Epithelial cell of proximal tubule (primary cell): ENCODE measurements around the gene PAPOLB. TPM values are rescaled to one million over a fixed set of nuclear protein-coding genes. Genes with fewer than 3 reads are reported as not detected.

Experiments used
- DNase-seq: peaks from one replicate; pipeline ENCODE4 v3.0.0-alpha.2; 2011; ENCODE audit warnings: low read depth
- H3K4me3 ChIP-seq: 2 replicates; pipeline ENCODE4 v1.5.1; 2011; ENCODE audit warnings: low read depth, mild to moderate bottlenecking, low read length
- CTCF ChIP-seq: conservative IDR thresholded peaks from 2 replicates; pipeline ENCODE4 v1.5.1; 2012; ENCODE audit warnings: low read depth, mild to moderate bottlenecking, low read length
- total RNA-seq: library from RNA; depleted of rRNA; stranded (reverse); fragments of >200 nt; gene quantifications from 2 replicates; pipeline ENCODE4 v1.2.3, GENCODE V29; 2015

Gene PAPOLB
- total RNA-seq, 1 donor from 2014 or later: not detected

- TF ChIP-seq CTCF: no peak
- no peak for DNase-seq
- H3K4me3 ChIP-seq: no peak overlapping the region
Measured at GRCh38 chr7:4876586-4876985, 14.8 kb upstream of the PAPOLB start.

- H3K4me3 ChIP-seq: no peak overlapping the region
- TF ChIP-seq CTCF: no peak
- no peak for DNase-seq
Measured at GRCh38 chr7:4875391-4875790, 13.6 kb upstream of the PAPOLB start.

GRCh38 chr7:4873071-4873944 is 11.5 kb upstream of the PAPOLB start:
- no peak for TF ChIP-seq CTCF
- DNase-seq: no peak

GRCh38 chr7:4871930-4872675 is 10.3 kb upstream of the PAPOLB start:
- H3K4me3 ChIP-seq: no peak overlapping the region
- no peak for DNase-seq
- TF ChIP-seq CTCF: no peak

More at GRCh38 chr7:4873071-4873944, 11.5 kb upstream of the PAPOLB start:
- H3K4me3 ChIP-seq: no peak overlapping the region

GRCh38 chr7:4871056-4871680 is 9.3 kb upstream of the PAPOLB start:
- no peak for TF ChIP-seq CTCF
- no peak overlapping the region for H3K4me3 ChIP-seq
- DNase-seq: no peak

- no peak overlapping the region for H3K4me3 ChIP-seq
- no peak for TF ChIP-seq CTCF
- no peak for DNase-seq
Measured at GRCh38 chr7:4868493-4868892, 6.7 kb upstream of the PAPOLB start.
